HCT116 (cell line): ENCODE measurements around the gene ZNF507. TPM values are rescaled to one million over a fixed set of nuclear protein-coding genes. Genes with fewer than 3 reads are reported as not detected.
"Not testable (repeated sequence)": the region's sequence is repeated elsewhere in the genome, so short reads cannot be mapped to it uniquely, and the experiment has no call there.

Source experiments
- ATAC-seq: fragments of 200-7000 bp; cut with Tn5 transposase; 2 replicates; pipeline ENCODE4 v1.9.1; 2020; ENCODE audit warnings: mild to moderate bottlenecking, moderate library complexity
- BruUV-seq: library from RNA; stranded (reverse); fragments of 400-500 nt; replicated peaks from 2 replicates; lab custom pipeline; 2021; lab: Mats Ljungman, UMichigan
- CTCF ChIA-PET: fragments of 300-600 bp; sonication (Branson Sonifier 250); formaldehyde crosslinking; loops from one replicate; lab custom pipeline; 2021; ENCODE audit warnings: antibody characterized with exemption; lab: Charles Lee
- POLR2A ChIA-PET: fragments of 300-600, 350-600 bp; sonication (Branson Sonifier 250); formaldehyde crosslinking; loops from one replicate; lab custom pipeline; 2021; ENCODE audit warnings: antibody characterized with exemption; lab: Charles Lee
- RAD21 ChIA-PET, 2 experiments: fragments of 300-600 bp; sonication (Branson Sonifier 250); formaldehyde crosslinking; loops; one replicate each; lab custom pipeline; 2023; ENCODE audit warnings: low total read pairs in 2 of 2; ENCODE audit not compliant: uncharacterized antibody in 2 of 2, unreplicated experiment in 2 of 2, low non-redundant PET in 1 of 2; lab: Charles Lee
- DNase-seq: peaks from one replicate; pipeline ENCODE4 v3.0.0-alpha.2; 2010; ENCODE audit warnings: low read depth, low spot score
- H2AFZ ChIP-seq: fragments of 200-600 bp; shearing (Covaris generic), sonication (generic); 2 replicates; pipeline ENCODE4 v1.6.1; 2017; ENCODE audit warnings: low read depth, mixed run types, mixed read lengths, antibody characterized with exemption, low read length; ENCODE audit not compliant: poor library complexity, severe bottlenecking
- H3K27ac ChIP-seq: 2 replicates; pipeline ENCODE4 v1.5.1; 2012; ENCODE audit warnings: low read depth, low read length
- H3K27me3 ChIP-seq: fragments of 200-600 bp; sonication (generic); 2 replicates; pipeline ENCODE4 v1.6.1; 2016; ENCODE audit warnings: mixed run types, low read length, mixed read lengths; ENCODE audit not compliant: insufficient read depth
- H3K36me3 ChIP-seq, 2 experiments: fragments of 200-500 bp in 1 of 2; fragments of 200-600 bp in 1 of 2; sonication (Bioruptor generic) in 1 of 2; sonication (generic) in 1 of 2; 2 replicates each; pipeline versions ENCODE4 v1.5.1 to v1.6.1; 2014 to 2016; ENCODE audit warnings: low read length in 2 of 2, inconsistent platforms in 1 of 2, mixed read lengths in 1 of 2, mixed run types in 1 of 2; ENCODE audit not compliant: insufficient read depth in 2 of 2, control insufficient read depth in 1 of 2
- H3K4me1 ChIP-seq, 2 experiments: fragments of 200-600 bp in 1 of 2; sonication (generic) in 1 of 2; 2 replicates each; pipeline versions ENCODE4 v1.5.1 to v1.6.1; 2012 to 2017; ENCODE audit warnings: low read length in 2 of 2, inconsistent platforms in 1 of 2, mild to moderate bottlenecking in 1 of 2, mixed read lengths in 1 of 2, mixed run types in 1 of 2, moderate library complexity in 1 of 2; ENCODE audit not compliant: insufficient read depth in 2 of 2, control insufficient read depth in 1 of 2
- H3K4me2 ChIP-seq: fragments of 200-600 bp; sonication (generic); 2 replicates; pipeline ENCODE4 v1.6.1; 2017; ENCODE audit warnings: mixed run types, low read length, mixed read lengths
- H3K4me3 ChIP-seq, 2 experiments: fragments of 200-600 bp in 1 of 2; sonication (generic) in 1 of 2; replicated peaks in 1 of 2; 2 replicates each; pipeline ENCODE4 v1.5.1; 2011 to 2016; ENCODE audit warnings: low read length in 2 of 2, control low read depth in 1 of 2, low read depth in 1 of 2, mild to moderate bottlenecking in 1 of 2, mixed read lengths in 1 of 2, mixed run types in 1 of 2
- H3K79me2 ChIP-seq: fragments of 200-600 bp; sonication (generic); 2 replicates; pipeline ENCODE4 v1.6.1; 2017; ENCODE audit warnings: mild to moderate bottlenecking, mixed run types, low read length, moderate library complexity, mixed read lengths; ENCODE audit not compliant: insufficient read depth
- H3K9ac ChIP-seq: fragments of 200-600 bp; sonication (generic); 2 replicates; pipeline ENCODE4 v1.6.1; 2016; ENCODE audit warnings: low read length, mixed read lengths
- H3K9me2 ChIP-seq: fragments of 200-600 bp; sonication (generic), shearing (Covaris generic); 2 replicates; pipeline ENCODE4 v1.6.1; 2017; ENCODE audit warnings: mixed run types, mild to moderate bottlenecking, moderate library complexity; ENCODE audit not compliant: insufficient read depth
- H3K9me3 ChIP-seq, 2 experiments: fragments of 200-500 bp in 1 of 2; fragments of 200-600 bp in 1 of 2; sonication (Bioruptor generic) in 1 of 2; sonication (generic) in 1 of 2; 2 replicates each; pipeline ENCODE4 v1.6.1; 2014 to 2017; ENCODE audit warnings: low read length in 2 of 2, mixed read lengths in 2 of 2, inconsistent platforms in 1 of 2, low read depth in 1 of 2, mild to moderate bottlenecking in 1 of 2, mixed run types in 1 of 2, moderate library complexity in 1 of 2; ENCODE audit not compliant: control insufficient read depth in 1 of 2, insufficient read depth in 1 of 2
- H4K20me1 ChIP-seq: fragments of 200-600 bp; sonication (generic), shearing (Covaris generic); 2 replicates; pipeline ENCODE4 v1.6.1; 2017; ENCODE audit warnings: mixed run types, mild to moderate bottlenecking, moderate library complexity; ENCODE audit not compliant: insufficient read depth
- CBX3 ChIP-seq: IDR thresholded peaks from 2 replicates; pipeline ENCODE4 v1.6.1; 2012; ENCODE audit warnings: low read depth
- EGR1 ChIP-seq: IDR thresholded peaks from 2 replicates; pipeline ENCODE4 v1.6.1; 2012; ENCODE audit warnings: low read depth
- RAD21 ChIP-seq: IDR thresholded peaks from 2 replicates; pipeline ENCODE4 v1.6.1; 2012; ENCODE audit warnings: low read depth, mild to moderate bottlenecking
- SIN3A ChIP-seq: IDR thresholded peaks from 2 replicates; pipeline ENCODE4 v1.6.1; 2012; ENCODE audit warnings: low read depth
- SP1 ChIP-seq: IDR thresholded peaks from 2 replicates; pipeline ENCODE4 v1.6.1; 2012; ENCODE audit warnings: low read depth
- SRF ChIP-seq: IDR thresholded peaks from 2 replicates; pipeline ENCODE4 v1.6.1; 2012; ENCODE audit warnings: low read depth
- ZFX ChIP-seq: fragments of 450-650 bp; IDR thresholded peaks from 2 replicates; pipeline ENCODE4 v1.6.1; 2017
- intact Hi-C: fragments of 100-400 bp; cut with micrococcal nuclease; formaldehyde crosslinking; loops from 2 replicates; pipeline ENCODE4 v1.10.0; 2022
- total RNA-seq: library from RNA; stranded (reverse); gene quantifications from one replicate; pipeline ENCODE4 v1.2.1, GENCODE V29; 2021; ENCODE audit not compliant: unreplicated experiment
- TF ChIP-seq, protein P1 (sequence below), 3 experiments: fragments of 200-600 bp in 1 of 3; sonication (generic) in 1 of 3; IDR thresholded peaks in 2 of 3; conservative IDR thresholded peaks in 1 of 3; 2 replicates each; pipeline ENCODE4 v1.5.1; 2012 to 2017; ENCODE audit warnings: low read depth in 2 of 3, low read length in 2 of 3, antibody characterized with exemption in 1 of 3, borderline replicate concordance in 1 of 3, control low read depth in 1 of 3, mild to moderate bottlenecking in 1 of 3, mixed read lengths in 1 of 3, mixed run types in 1 of 3, moderate library complexity in 1 of 3; ENCODE audit not compliant: insufficient read depth in 1 of 3

Gene ZNF507
- total RNA-seq, 1 experiment from 2014 or later = 27.4 TPM

GRCh38 chr19:32373585-32374295, 28.3 kb downstream of the ZNF507 start (continued):
- TF ChIP-seq EGR1 (peak; percentile 14; the same call in 1 of the 2 replicates), ZFX (no peak), SP1 (peak; percentile 92), SIN3A (peak; percentile 96), SRF (peak; percentile 83), CBX3 (peak; percentile 89; the same call in 1 of the 2 replicates)

GRCh38 chr19:32374362-32374761, 29.0 kb downstream of the ZNF507 start:
- peak overlapping the region; percentile 74 for H3K4me2 ChIP-seq
- ChIA-PET CTCF (interaction anchor here (0.8 kb wide), 1 partner anchor 37 kb away, joined by 4 read pairs; no protein-coding TSS in a partner anchor), POLR2A (interaction anchor here (0.8 kb wide), 1 partner anchor 13 kb away, joined by 3 read pairs; no protein-coding TSS in a partner anchor)
- peak overlapping the region in 1 of 2 experiments; percentile 29; a peak in 1 of 4 replicates for H3K4me3 ChIP-seq
- peaks cover 0 to 15% of the 10 kb centered on the region in 2 experiments; a peak in 2 of 4 replicates for H3K36me3 ChIP-seq
- H3K9me3 ChIP-seq, RAD21 ChIA-PET, ATAC-seq, BruUV-seq, DNase-seq, intact Hi-C loops, H2AFZ ChIP-seq, H3K9me2 ChIP-seq, H3K27me3 ChIP-seq, H4K20me1 ChIP-seq: not testable (repeated sequence)
- 0 out of 2 replicates have a peak, but pooled peaks have one; percentile 1 for TF ChIP-seq EGR1
- H3K4me1 ChIP-seq = peaks cover 31 to 35% of the 10 kb centered on the region in 2 experiments
- H3K27ac ChIP-seq = peak overlapping the region; percentile 68
- peaks cover 59% of the 10 kb centered on the region for H3K79me2 ChIP-seq
- peak overlapping the region; percentile 40 for H3K9ac ChIP-seq

DNA sequence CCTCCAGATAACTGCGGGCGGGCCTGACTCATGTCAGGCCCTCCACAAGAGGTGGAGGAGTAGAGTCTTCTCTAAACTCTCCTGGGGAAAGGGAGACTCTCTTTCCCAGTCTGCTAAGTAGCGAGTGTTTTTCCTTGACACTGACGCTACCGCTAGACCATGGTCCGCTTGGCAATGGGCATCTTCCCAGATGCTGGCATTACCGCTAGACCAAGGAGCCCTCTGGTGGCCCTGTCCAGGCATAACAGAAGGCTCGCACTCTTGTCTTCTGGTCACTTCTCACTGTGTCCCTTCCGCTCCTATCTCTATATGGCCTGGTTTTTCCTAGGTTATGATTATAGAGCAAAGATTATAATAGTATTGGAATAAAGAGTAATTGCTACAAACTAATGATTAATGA, 31.7 kb downstream of the ZNF507 start:
- not testable (repeated sequence) for H3K27me3 ChIP-seq, BruUV-seq, H3K9me3 ChIP-seq, ATAC-seq
- peak; percentile 7 for DNase-seq
- intact Hi-C loops = loop anchor here (1.0 to 2.0 kb wide), 3 partner anchors 36 to 1694 kb away; no protein-coding TSS in a partner anchor
- TF ChIP-seq, protein P1, sequence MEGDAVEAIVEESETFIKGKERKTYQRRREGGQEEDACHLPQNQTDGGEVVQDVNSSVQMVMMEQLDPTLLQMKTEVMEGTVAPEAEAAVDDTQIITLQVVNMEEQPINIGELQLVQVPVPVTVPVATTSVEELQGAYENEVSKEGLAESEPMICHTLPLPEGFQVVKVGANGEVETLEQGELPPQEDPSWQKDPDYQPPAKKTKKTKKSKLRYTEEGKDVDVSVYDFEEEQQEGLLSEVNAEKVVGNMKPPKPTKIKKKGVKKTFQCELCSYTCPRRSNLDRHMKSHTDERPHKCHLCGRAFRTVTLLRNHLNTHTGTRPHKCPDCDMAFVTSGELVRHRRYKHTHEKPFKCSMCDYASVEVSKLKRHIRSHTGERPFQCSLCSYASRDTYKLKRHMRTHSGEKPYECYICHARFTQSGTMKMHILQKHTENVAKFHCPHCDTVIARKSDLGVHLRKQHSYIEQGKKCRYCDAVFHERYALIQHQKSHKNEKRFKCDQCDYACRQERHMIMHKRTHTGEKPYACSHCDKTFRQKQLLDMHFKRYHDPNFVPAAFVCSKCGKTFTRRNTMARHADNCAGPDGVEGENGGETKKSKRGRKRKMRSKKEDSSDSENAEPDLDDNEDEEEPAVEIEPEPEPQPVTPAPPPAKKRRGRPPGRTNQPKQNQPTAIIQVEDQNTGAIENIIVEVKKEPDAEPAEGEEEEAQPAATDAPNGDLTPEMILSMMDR (IDR thresholded peaks at IDR 0.05 in 2 of 3, conservative IDR thresholded peaks at IDR 0.05 in 1 of 3; ENCODE audit: borderline replicate concordance in 1 of 3, insufficient read depth in 1 of 3, low read depth in 2 of 3, low read length in 2 of 3) = peak; percentile 34 to 62 (median 53); a peak in 5 of 6 replicates
- TF ChIP-seq RAD21 = peak; percentile 53
- TF ChIP-seq, all 23 proteins: peak for 2; not testable (repeated sequence) for 21
- H3K9me2 ChIP-seq, H3K27ac ChIP-seq, RAD21 ChIA-PET, H2AFZ ChIP-seq, H3K4me3 ChIP-seq, H3K9ac ChIP-seq, H4K20me1 ChIP-seq, H3K4me2 ChIP-seq, CTCF ChIA-PET, POLR2A ChIA-PET: not testable (repeated sequence)
- Histone ChIP-seq H3K4me1 (peaks cover 29 to 32% of the 10 kb centered on the region in 2 experiments), H3K79me2 (peaks cover 37% of the 10 kb centered on the region), H3K36me3 (peaks cover 5 to 13% of the 10 kb centered on the region in 2 experiments; a peak in 2 of 4 replicates)
